ENCODE measurements around the gene NUDCD3. TPM values are rescaled to one million over a fixed set of nuclear protein-coding genes. Genes with fewer than 3 reads are reported as not detected.

NUDCD3 gene
- total RNA-seq, 1 experiment from 2014 or later, result 71.9 TPM

DNA sequence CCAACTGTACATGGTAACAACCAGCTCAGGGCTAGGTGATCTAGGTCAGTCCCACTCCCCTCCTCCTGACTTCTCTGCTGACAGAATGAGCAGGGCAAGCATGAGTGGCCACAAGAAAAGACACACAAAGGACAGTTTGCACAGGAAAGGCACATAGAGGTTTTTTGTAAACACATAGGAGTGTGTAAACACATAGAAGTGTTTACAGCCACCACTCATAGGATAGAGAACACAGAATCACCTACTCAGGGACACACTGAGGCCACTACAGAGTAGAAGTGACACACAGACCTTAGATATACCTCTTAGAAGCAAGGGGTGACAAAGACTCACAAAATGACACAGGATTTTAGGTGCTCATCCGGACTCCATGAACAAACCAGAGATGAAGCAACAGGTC is 19.0 kb downstream of the NUDCD3 start:
- Histone ChIP-seq H2BK5ac (ENCODE audit: insufficient read length, low read length) (no peak overlapping the region), H4K91ac (ENCODE audit: insufficient read length, low read depth, low read length) (no peak overlapping the region), H3K27ac (ENCODE audit: insufficient read length, low read depth, low read length) (no peak overlapping the region), H3K79me1 (ENCODE audit: insufficient read depth, low read depth, low read length, poor library complexity, severe bottlenecking) (peaks cover 15% of the 10 kb centered on the region), H2AFZ (ENCODE audit: low read length) (no peak overlapping the region), H4K8ac (replicated peaks; ENCODE audit: insufficient read length, low read depth, low read length) (no peak overlapping the region), H4K5ac (ENCODE audit: insufficient read length, low read depth, low read length) (no peak overlapping the region), H3K79me2 (ENCODE audit: insufficient read depth, low read length) (peaks cover 1% of the 10 kb centered on the region; the same call in 1 of the 2 replicates), H4K20me1 (ENCODE audit: control insufficient read depth, insufficient read depth, insufficient read length) (no peaks in the 10 kb centered on the region), H3K9me3 (ENCODE audit: control insufficient read depth, low read depth, low read length) (no peaks in the 10 kb centered on the region), H3K27me3 (ENCODE audit: insufficient read depth, low read length) (no peaks in the 10 kb centered on the region), H2BK12ac (ENCODE audit: insufficient read length, low read depth, low read length) (no peak overlapping the region), H3K18ac (ENCODE audit: insufficient read length, low read depth, low read length) (no peak overlapping the region), H3K23ac (ENCODE audit: insufficient read length, low read depth, low read length) (no peak overlapping the region), H2BK15ac (ENCODE audit: low read depth, low read length) (no peak overlapping the region), H3K4me2 (ENCODE audit: insufficient read depth, insufficient read length, low read length) (no peak overlapping the region), H2BK20ac (ENCODE audit: low read depth, low read length, poor library complexity, severe bottlenecking) (no peak overlapping the region), H2BK120ac (ENCODE audit: low read depth, low read length, poor library complexity, severe bottlenecking) (no peak overlapping the region), H3K23me2 (ENCODE audit: insufficient read length, low read depth, low read length, poor library complexity, severe bottlenecking) (no peaks in the 10 kb centered on the region), H2AK5ac (ENCODE audit: insufficient read length, low read length) (no peak overlapping the region), H3K4ac (ENCODE audit: low read depth, low read length) (no peak overlapping the region), H3T11ph (ENCODE audit: low read length) (no peak overlapping the region), H3K14ac (ENCODE audit: insufficient read depth, low read length) (no peak overlapping the region), H3K4me1 (ENCODE audit: insufficient read depth, low read length) (no peaks in the 10 kb centered on the region), H3K56ac (ENCODE audit: insufficient read length, low read depth, low read length) (no peak overlapping the region), H3K9ac (ENCODE audit: extremely low read depth, insufficient read length, low read length) (no peak overlapping the region)
- H3K4me3 Mint-ChIP-seq, result no peak overlapping the region
- DNase-seq, result no peak
- TF ChIP-seq, protein P1, sequence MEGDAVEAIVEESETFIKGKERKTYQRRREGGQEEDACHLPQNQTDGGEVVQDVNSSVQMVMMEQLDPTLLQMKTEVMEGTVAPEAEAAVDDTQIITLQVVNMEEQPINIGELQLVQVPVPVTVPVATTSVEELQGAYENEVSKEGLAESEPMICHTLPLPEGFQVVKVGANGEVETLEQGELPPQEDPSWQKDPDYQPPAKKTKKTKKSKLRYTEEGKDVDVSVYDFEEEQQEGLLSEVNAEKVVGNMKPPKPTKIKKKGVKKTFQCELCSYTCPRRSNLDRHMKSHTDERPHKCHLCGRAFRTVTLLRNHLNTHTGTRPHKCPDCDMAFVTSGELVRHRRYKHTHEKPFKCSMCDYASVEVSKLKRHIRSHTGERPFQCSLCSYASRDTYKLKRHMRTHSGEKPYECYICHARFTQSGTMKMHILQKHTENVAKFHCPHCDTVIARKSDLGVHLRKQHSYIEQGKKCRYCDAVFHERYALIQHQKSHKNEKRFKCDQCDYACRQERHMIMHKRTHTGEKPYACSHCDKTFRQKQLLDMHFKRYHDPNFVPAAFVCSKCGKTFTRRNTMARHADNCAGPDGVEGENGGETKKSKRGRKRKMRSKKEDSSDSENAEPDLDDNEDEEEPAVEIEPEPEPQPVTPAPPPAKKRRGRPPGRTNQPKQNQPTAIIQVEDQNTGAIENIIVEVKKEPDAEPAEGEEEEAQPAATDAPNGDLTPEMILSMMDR (conservative IDR thresholded peaks at IDR 0.05), result no peak
- H3K9me3 Mint-ChIP-seq, result no peaks in the 10 kb centered on the region
- 0 out of 7 replicates have a peak overlapping the region, but pooled peaks of 1 of the 3 experiments have one; percentile 6 for H3K27ac Mint-ChIP-seq
- H3K4me1 Mint-ChIP-seq, result no peaks in the 10 kb centered on the region
- peaks cover 8 to 51% (median 40%) of the 10 kb centered on the region in 3 experiments for H3K36me3 Mint-ChIP-seq (ENCODE audit: insufficient read depth in 1 of 3, low read depth in 3 of 3)
- no CpG with 5 or more reads among the region's 1 CpG for WGBS (ENCODE audit: extremely low coverage, insufficient read length, low lambda C conversion rate)
- H3K27me3 Mint-ChIP-seq (ENCODE audit: low read depth), result no peaks in the 10 kb centered on the region

Data from H9 (cell line).